DMS 273 (cell line): ENCODE measurements around the gene ASB7.
"Not testable (repeated sequence)": the region's sequence is repeated elsewhere in the genome, so short reads cannot be mapped to it uniquely, and the experiment has no call there.

Experiments
- DNase-seq: peaks from one replicate; lab custom pipeline; 2025; ENCODE audit not compliant: unreplicated experiment; lab: John Stamatoyannopoulos, UW

ASB7 gene, protein sequence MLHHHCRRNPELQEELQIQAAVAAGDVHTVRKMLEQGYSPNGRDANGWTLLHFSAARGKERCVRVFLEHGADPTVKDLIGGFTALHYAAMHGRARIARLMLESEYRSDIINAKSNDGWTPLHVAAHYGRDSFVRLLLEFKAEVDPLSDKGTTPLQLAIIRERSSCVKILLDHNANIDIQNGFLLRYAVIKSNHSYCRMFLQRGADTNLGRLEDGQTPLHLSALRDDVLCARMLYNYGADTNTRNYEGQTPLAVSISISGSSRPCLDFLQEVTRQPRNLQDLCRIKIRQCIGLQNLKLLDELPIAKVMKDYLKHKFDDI

DNA sequence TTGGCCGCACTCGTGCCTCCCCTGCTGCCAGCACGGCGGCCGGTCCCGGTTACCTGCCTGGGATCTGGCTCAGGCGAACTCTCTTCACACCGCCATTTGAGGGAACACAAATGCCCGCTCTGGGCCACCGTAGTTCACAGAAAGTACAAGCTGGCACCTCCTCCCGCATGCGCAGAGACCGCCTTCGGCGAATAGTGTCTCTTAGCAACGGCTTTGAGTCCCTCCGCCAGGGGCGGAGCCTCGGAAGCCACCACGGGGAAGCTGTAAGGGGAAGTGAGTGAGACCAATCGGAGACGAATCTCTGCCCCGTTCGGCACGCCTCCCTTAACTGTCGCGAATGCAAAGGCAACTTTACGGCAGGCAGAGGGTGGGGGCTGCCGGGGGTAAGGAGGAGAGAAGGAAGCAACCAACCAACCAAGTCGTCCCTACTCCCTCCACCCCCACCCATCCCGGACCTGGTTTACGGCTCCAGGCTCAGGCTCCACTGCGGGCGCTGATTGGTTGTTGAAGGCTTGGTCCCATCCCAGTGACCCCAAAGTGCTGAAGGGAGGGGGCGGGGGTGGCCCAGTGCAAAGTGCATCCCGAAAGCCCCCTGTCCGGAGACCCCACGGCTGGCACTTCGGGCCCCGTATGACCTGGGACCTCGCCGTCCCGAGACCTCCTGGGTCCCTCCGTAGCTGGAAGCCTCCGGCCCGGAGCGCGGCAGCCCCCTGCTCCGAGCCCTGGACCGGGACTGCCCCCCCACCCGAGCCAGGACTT, at the start of gene ASB7, which contains the start of gene LINS1:
Gene ASB7, plus strand, starts transcription at position 526 of the 759 bp plus-strand sequence. CDS start 9,628 bp downstream, outside the sequence.
Gene LINS1, minus strand, starts transcription at position 121 of the 759 bp plus-strand sequence. CDS start 21,342 bp downstream, outside the sequence.
- DNase-seq = peak; percentile 99

DNA sequence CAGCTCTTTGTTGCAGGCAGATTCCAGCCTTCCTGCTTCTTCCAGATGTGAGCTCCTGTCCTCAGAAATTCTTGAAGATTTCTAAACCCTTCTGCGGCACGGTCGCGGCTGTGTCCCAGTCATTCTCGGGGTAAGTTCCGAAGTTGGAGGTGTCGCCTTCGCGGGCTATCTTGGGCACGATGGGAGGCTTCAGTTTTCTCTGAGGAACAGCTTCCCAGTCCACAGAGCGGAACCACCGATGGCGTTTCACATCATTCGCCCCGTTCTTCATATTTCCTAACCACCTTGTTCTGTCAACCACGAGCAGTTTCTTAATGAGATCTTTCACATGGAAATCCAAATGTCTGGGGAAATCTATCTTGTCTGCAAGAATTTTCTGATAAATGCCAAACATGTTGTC, 48.9 kb upstream of the ASB7 start:
- no peak for DNase-seq

DNA sequence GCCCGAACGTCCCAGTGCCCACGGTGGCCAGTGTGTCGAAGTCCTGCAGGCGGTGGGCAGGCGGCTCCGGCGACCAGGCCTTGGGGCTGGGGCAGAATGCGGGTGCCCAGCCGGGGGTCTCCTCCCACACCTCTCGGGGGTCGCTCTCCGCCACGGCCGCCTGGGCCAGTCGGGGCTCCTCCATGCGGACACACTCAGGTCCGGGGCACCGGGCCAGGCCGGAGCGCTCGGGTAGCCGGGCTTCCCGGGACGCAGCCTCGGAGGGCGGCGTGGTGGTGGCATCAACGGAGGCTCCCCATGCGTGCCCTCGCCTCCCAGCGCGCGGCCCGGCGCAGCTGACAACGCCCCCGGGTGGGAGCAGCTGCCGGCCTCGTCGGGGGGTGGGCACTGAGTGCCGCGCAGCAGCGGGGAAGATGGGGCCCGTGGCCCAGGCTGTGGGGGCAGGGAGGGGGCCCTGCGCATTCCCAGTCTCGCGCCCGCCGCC, 43.6 kb upstream of the ASB7 start:
- DNase-seq = no peak

DNA sequence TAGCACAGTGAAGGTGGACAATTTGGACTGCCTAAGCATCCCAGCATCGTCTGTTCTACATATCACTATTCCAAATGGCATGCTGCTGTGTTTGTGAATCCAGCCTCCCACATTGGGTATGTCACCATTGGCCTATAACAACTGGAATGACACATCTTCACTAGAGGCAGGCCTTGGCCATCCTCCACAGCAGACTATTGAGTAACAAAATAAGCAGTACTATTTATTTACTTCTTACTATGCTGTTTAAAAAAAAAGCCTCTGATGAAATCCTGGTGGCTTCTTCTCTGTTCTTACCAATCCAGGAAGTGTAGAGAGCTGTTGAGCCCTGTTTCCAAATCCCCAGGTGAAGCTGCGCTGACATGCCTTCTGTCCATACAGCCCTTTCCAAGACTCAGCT, 43.1 kb upstream of the ASB7 start:
- DNase-seq = no peak

DNA sequence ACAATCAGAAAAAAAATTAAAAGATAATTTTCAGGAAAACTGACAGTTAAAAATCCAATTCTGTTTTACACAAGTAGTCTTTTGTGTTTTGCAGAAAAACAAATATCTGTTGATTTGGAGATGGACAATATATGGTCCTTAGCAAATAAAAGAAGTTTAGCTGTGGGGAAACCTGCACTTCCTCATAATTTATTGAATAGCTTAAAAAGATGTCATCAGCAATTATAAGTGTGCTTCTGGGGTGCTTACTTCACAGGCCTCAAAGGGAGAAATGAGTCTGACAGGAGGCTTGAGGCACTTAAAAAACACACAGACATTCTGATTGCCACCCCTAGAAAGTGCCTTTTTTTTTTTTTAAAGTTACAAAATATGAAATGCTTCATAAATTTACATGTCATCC, 42.1 kb upstream of the ASB7 start:
- no peak for DNase-seq

DNA sequence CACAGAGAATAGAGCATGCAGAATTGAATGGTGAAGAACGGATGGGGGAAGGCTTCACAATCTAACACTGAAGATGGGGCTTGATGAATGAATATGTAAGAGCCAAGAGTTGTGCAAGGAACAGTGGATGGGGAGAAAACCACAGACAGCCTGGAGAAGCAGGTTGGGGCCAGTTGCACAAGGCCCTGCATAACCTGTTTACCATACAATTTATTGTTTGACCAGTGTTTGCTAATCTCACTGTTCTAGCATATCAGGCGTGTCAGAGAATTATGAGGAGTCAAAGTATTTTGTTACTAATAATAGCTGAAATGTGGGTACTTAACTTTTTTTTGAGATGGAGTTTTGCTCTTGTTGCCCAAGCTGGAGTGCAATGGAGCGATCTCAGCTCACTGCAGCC, 36.8 kb upstream of the ASB7 start:
- no peak for DNase-seq

DNA sequence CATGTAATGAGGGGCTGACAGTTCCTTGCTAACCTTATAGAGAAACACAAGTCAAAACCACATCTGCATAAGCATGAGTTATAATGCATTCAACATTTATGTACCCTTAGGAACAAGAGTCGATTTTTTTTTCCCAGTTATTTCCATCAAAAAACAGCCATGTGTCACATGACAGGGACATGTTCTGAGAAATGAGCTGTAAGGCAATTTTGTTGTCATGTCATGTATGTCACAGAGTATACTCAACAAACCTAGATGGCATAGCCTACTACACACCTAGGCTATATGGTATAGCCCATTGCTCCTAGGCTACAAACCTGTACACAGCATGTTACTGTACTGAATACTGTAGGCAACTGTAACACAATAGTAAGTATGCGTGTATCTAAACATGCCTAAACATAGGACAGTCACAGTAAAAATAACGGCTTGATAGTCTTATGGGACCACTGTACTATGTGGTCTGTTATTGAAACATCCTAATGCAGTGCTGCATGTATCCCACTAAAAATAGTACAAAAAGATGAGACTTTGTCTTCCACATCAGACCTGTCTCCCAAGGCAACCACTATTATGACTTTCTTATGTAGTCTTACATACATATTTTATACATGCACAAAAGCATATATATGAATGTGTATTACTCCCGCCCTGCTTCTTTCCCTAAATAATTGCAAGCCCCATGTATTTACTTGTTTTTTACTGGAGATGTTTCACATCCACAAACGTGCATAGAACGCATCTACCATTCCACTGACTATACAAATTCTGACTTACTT, 35.4 kb upstream of the ASB7 start:
- no peak for DNase-seq

DNA sequence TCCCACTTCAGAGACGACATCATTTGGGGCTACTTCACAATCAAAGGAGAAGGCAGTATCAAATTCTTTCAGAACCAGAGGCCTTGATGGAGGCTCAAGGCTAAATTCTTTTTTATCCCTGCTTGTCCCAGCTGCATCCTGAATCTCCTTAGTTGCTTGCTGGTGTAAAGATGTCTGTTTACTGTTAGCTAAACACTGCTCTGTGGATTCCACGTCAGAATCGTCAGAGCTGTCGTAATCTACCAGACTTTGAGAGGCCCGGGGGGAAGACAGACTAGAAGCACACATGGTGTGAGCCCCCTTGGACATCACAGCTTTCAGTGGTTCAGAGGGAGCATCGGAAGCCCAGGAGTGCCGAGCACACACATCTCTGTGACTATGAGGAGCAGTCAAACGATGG, 33.0 kb upstream of the ASB7 start:
- no peak for DNase-seq

DNA sequence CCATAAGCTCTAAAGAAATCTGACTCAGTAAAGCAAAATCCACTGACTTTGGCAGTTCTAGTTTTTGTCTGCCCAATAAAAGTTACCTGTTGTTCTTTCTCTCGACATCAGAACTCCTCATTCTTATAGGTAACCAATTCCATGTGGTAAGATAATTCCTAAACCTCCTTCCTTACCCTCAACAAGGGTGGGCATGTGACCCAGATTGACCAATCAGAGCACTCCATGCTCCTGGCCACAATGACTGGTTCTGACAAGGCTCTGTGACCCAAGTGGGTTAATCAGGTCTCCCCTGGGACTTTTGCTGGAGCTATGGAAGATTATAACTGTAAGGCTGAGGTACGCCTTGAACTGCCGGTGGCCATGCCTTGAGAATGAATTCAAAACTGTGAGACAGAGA, 32.1 kb upstream of the ASB7 start:
- DNase-seq = no peak

DNA sequence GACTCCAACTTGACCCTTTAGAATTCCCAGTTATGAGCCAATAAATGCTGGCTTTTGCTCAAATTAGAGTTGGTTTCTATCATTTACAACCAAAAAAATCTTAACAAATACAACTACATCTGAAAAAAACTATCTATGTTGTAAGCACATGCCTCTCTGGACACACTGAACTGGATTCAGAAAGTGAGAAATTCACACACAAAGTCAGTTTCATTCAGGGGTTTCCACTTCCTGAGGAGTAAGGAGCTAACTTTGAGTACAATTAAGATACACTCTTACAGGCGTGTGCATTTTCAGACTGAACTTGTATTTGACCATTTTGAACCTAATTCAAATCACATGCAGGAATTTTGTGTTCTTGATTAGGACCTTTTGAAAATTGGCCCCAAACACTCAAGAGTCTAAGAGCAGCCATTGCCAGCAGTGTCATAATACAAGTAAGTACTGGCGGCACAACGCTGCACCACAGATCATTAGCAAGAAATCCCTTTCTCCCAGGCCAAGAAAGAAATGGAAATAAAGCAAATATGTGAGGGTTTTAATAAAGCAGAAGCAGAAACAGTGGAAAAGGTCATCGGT, 31.6 kb upstream of the ASB7 start:
- DNase-seq = no peak

DNA sequence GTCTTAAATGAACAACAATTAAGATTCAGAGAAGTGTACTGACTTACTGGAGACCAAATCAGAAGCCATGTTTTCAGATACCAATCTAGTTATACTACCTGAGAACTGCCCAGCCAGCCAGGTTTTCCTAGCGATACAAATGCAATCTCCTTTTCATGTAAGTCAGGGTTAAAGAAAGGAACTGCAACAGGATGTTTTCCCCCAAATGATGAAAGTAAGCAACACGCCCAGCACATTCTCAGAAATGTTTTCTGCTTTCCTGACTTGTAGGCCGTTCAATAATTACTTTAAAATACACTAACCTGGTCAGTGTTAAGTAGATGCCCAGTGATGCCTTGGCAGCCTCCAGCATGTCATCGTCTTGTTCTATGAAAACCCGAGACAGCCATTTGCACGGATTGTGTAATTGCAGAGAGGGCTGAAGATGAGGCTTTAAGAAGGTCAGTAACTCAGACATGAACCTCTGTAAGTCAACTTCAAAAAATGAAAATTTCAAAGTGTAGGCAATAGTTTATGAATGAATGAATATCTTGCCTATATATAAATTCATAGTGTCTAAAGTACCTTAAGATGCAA, 30.7 kb upstream of the ASB7 start:
- no peak for DNase-seq

DNA sequence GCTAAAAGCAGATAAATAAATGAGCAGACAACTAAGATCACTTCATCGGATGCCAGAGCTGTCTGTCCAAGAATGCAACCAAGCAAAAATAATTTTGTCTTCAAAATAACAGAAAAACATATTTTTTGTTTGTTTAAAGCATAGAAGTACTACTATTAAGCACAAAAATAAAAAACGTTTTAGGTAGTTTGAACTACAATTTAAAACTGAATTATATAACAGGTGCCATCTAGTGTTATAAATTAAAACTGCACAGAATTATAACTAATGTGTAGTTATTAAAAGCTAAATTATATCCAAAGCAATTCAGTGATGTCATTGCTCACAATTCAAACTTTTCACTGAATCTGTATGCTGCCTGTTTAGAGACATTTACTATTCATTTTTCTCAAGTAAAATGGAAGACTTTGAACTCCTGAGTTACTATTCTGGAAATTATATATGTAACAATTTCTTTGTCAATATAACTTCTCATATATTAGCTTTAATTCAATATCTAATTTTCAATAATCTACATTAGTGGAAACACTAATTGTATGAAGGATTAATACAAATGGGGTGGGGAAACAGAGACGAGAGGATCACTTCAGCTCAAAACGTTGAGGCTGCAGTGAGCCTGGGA, 29.9 kb upstream of the ASB7 start:
- DNase-seq = peak; percentile 14

DNA sequence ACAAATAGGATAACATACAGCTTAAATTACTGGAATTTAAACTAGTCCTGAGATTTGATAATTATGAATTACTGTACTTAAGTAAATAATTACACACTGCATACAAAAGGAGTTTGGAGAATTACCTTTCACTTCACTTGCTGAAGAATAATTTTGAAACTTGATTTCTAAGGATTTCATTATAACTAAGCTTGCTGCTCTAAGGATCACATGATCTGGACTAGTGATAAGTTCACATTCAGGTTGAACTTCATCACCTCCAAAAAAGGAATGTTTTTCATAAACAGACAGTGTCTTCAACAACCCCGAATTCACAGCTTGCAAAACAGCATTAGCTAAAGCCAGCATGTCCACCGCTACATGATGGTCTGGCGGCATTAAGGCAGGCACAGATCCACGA, 28.9 kb upstream of the ASB7 start:
- no peak for DNase-seq

DNA sequence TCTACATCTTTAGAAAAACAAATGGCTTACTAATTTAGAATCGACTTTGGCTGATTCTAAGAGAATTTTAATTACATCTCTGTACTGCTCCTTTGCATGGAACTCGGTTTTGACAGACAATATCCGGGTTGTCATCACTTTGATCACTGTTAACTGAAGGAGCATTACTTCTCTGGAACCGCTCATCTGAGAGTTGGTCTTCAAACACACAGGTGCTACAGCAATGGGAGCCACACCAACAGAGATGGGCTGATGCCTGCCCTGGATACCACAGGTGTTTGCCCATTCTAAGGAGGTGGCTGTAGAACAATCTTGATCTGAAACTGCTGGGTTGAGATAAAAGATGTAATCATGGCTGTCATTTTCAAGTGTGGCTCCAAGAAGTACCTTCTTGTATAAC, 22.0 kb upstream of the ASB7 start:
- no peak for DNase-seq

DNA sequence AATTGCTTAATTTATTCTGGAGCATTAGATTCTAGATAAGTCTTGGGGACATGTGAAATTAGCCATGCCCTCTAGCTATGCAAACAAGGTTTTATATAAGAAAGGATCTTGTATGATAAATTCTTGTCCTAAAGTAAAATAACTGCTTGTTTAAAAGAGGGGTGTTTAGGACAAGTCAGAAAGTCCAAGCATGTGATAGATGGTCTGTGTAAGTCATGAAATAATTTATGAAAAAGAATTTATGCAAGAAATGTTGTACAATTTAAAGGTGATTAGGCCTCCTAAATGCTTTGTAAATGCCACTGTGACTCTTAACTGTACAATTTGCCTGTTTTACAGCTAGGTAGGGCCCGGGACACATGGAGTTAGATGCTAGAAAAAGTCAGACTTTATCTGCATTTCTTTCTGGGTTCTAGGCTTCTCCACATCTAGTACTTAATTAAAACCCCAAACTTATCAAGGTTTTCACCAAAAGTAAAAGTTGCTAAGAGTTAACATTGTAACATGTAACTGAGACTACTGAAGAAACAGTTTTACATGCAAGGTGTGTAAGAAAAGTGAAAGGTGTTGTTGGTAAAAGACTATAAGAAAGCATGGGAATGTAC, 13.6 kb upstream of the ASB7 start:
- DNase-seq = peak; percentile 31

DNA sequence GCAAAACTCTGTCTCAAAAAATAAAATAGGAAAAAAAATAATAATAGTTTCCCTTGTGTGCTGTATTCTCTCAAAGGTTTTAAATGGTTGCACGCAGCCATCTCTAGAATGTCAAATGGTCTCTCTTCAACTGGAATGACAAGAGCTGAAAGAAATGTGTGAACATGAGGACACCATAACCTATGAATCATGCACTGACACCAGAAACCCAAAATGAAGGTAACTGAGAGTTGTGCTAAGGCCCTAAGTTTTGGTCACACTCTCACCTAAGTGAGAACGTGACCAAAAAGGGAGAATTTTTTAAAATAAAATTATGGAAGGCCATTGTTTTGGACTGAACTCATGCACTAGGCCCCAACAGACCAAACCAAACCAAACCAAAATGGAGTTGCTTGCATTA, 11.2 kb upstream of the ASB7 start:
- DNase-seq = not testable (repeated sequence)

DNA sequence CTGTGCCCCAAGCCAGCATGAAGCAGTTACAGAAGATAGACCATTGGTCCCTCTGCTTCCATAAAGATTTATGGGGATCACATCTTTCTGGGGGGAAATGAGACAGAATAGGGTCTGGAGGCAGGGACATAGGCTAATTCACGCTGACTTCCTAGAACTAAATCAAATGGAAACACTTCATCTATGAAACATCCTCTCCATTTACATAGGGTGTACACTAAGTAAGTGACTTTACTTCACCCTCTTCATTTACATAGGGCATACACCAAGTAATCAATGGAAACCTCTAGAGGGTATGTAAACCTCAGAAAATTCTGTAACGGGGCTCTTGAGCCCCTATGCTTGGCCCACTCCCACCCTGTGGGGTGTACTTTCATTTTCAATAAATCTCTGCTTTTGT, 10.6 kb upstream of the ASB7 start:
- no peak for DNase-seq

DNA sequence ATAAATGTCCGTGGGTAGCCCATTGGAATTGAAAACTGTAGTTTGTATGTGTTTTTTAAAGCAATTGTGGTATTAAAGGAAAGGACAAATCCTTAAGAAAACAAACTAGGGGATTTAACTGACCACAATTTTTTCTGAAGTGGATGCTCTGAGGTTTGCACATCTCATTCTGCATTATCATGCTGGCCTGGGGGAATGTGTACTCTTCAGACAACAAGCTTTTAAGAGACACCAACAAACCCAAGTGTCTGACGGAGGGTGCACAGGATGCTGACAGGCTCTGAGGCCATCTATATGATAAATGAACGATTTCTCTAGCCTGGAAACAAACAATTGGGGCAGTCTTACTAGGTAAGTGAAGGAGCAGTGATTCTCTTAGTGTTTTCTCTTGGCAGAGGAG, 9.5 kb upstream of the ASB7 start:
- DNase-seq = no peak

DNA sequence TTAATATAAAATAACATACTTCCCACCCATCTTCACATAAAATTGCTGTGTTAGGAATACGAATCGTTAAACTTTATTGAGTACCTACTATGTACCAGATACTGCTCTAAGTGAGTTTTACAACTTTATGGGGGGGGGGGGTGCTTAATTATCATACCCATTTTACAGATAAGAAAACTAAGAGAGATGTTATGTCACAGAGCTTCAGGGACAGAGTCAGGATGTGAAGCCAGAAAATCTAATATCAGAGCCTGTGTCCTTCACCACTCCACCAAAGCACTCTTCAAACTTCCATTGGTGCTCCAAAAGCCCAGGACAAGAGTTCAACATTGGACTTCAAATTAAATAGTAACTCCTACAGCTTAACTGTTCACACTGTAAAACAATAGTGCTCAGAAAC, 9.0 kb upstream of the ASB7 start:
- DNase-seq = no peak

DNA sequence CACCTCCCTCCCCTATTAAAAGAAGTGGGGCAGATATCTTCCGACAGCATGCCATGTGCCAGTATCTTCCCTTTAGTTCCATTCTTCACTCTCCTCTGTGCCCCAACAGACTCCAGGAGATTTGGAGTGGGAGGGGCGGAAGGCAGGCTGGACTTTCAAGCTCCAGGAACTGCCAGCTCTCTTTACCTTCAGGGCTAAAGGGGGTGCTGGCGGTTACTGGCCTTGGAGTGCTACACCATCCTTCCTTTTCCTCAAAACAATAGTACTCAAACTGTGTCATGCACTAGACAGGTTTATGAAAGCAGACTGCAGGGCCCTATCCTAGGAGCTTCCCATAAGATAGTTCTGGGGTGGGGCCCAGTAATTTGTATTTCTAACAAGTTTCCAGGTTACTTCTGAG, 6.4 kb upstream of the ASB7 start:
- DNase-seq = no peak
